ENCODE results near the gene GPC3.

The GPC3 gene

GRCh38 chrX:133846311-133846710, 139.1 kb downstream of the GPC3 start:
- Histone ChIP-seq H3K27me3 (ENCODE audit: insufficient read depth, poor library complexity, severe bottlenecking) (no peaks in the 10 kb centered on the region), H3K4me3 (ENCODE audit: severe bottlenecking) (no peak overlapping the region), H3K27ac (ENCODE audit: poor library complexity, severe bottlenecking) (no peak overlapping the region), H3K36me3 (ENCODE audit: low read depth) (no peaks in the 10 kb centered on the region), H3K9me3 (ENCODE audit: severe bottlenecking) (no peaks in the 10 kb centered on the region), H3K4me1 (ENCODE audit: insufficient read depth, poor library complexity, severe bottlenecking) (no peaks in the 10 kb centered on the region)
- DNase-seq (ENCODE audit: low spot score) (no peak), ATAC-seq (ENCODE audit: low read depth) (no peak)
- TF ChIP-seq, protein P1, sequence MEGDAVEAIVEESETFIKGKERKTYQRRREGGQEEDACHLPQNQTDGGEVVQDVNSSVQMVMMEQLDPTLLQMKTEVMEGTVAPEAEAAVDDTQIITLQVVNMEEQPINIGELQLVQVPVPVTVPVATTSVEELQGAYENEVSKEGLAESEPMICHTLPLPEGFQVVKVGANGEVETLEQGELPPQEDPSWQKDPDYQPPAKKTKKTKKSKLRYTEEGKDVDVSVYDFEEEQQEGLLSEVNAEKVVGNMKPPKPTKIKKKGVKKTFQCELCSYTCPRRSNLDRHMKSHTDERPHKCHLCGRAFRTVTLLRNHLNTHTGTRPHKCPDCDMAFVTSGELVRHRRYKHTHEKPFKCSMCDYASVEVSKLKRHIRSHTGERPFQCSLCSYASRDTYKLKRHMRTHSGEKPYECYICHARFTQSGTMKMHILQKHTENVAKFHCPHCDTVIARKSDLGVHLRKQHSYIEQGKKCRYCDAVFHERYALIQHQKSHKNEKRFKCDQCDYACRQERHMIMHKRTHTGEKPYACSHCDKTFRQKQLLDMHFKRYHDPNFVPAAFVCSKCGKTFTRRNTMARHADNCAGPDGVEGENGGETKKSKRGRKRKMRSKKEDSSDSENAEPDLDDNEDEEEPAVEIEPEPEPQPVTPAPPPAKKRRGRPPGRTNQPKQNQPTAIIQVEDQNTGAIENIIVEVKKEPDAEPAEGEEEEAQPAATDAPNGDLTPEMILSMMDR (IDR thresholded peaks at IDR 0.05; ENCODE audit: poor library complexity, severe bottlenecking): no peak

GRCh38 chrX:133840415-133840814, 145.0 kb downstream of the GPC3 start:
- ATAC-seq (ENCODE audit: low read depth) (no peak), DNase-seq (ENCODE audit: low spot score) (no peak)
- H3K4me1 ChIP-seq (ENCODE audit: insufficient read depth, poor library complexity, severe bottlenecking): no peaks in the 10 kb centered on the region
- H3K27ac ChIP-seq (ENCODE audit: poor library complexity, severe bottlenecking): no peak overlapping the region
- no peak overlapping the region for H3K4me3 ChIP-seq (ENCODE audit: severe bottlenecking)
- TF ChIP-seq, protein P1 (IDR thresholded peaks at IDR 0.05; ENCODE audit: poor library complexity, severe bottlenecking): no peak
- no peaks in the 10 kb centered on the region for H3K9me3 ChIP-seq (ENCODE audit: severe bottlenecking)
- H3K36me3 ChIP-seq (ENCODE audit: low read depth): no peaks in the 10 kb centered on the region
- H3K27me3 ChIP-seq (ENCODE audit: insufficient read depth, poor library complexity, severe bottlenecking): no peaks in the 10 kb centered on the region

- Histone ChIP-seq H3K4me3 (ENCODE audit: severe bottlenecking) (no peak overlapping the region), H3K4me1 (ENCODE audit: insufficient read depth, poor library complexity, severe bottlenecking) (no peaks in the 10 kb centered on the region), H3K27ac (ENCODE audit: poor library complexity, severe bottlenecking) (no peak overlapping the region), H3K36me3 (ENCODE audit: low read depth) (no peaks in the 10 kb centered on the region), H3K9me3 (ENCODE audit: severe bottlenecking) (no peaks in the 10 kb centered on the region), H3K27me3 (ENCODE audit: insufficient read depth, poor library complexity, severe bottlenecking) (no peaks in the 10 kb centered on the region)
- TF ChIP-seq, protein P1 (IDR thresholded peaks at IDR 0.05; ENCODE audit: poor library complexity, severe bottlenecking): peak; percentile 54
- DNase-seq (ENCODE audit: low spot score) (no peak), ATAC-seq (ENCODE audit: low read depth) (no peak)
Measured at GRCh38 chrX:133838761-133839676, 146.4 kb downstream of the GPC3 start.

DNA sequence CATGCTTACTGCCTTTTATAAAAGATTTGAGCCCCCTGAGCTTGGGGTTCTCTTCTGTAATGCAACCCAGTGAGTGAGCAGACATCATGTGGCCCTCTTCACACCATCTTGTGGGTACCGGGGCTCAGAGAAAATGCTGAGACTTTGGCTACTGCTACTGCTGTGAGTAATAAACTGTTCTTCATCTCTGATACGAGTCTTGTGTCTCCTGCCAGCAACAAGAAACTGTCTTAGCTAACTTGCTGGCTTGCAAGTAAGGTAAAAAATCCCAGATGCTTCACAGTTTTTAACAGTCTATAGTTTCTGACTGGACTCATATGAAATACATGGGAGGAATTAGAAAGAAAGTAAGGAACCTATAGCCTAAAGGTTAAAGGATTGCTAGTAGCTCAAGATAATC, 148.3 kb downstream of the GPC3 start:
- Histone ChIP-seq H3K27ac (ENCODE audit: poor library complexity, severe bottlenecking) (no peak overlapping the region), H3K4me1 (ENCODE audit: insufficient read depth, poor library complexity, severe bottlenecking) (no peaks in the 10 kb centered on the region), H3K36me3 (ENCODE audit: low read depth) (no peaks in the 10 kb centered on the region), H3K27me3 (ENCODE audit: insufficient read depth, poor library complexity, severe bottlenecking) (no peaks in the 10 kb centered on the region), H3K9me3 (ENCODE audit: severe bottlenecking) (no peaks in the 10 kb centered on the region), H3K4me3 (ENCODE audit: severe bottlenecking) (no peak overlapping the region)
- DNase-seq (ENCODE audit: low spot score) (no peak), ATAC-seq (ENCODE audit: low read depth) (no peak)
- TF ChIP-seq, protein P1 (IDR thresholded peaks at IDR 0.05; ENCODE audit: poor library complexity, severe bottlenecking): no peak

DNA sequence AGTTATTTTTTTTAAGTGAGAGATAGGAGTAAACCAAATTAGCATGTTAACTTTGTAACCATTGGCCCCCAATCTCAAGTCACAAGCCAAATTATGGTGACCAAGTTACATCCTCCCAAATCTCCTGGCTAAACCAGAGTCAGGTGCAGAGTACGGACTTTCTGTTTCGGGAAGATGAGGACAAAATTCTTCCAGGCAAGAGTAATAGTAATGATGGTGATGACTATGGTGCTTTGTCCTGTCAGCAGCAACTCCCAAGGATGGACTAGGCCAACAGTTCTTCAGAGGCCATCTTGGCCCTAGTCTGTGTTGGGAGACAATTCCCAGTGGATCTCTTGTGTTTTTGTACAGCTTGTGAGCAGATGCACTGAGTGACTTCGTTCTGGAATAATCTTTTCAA, 148.8 kb downstream of the GPC3 start:
- TF ChIP-seq, protein P1 (IDR thresholded peaks at IDR 0.05; ENCODE audit: poor library complexity, severe bottlenecking): no peak
- ATAC-seq (ENCODE audit: low read depth): no peak
- DNase-seq (ENCODE audit: low spot score): no peak
- no peak overlapping the region for H3K4me3 ChIP-seq (ENCODE audit: severe bottlenecking)
- H3K36me3 ChIP-seq (ENCODE audit: low read depth): no peaks in the 10 kb centered on the region
- no peak overlapping the region for H3K27ac ChIP-seq (ENCODE audit: poor library complexity, severe bottlenecking)
- no peaks in the 10 kb centered on the region for H3K9me3 ChIP-seq (ENCODE audit: severe bottlenecking)
- no peaks in the 10 kb centered on the region for H3K27me3 ChIP-seq (ENCODE audit: insufficient read depth, poor library complexity, severe bottlenecking)
- H3K4me1 ChIP-seq (ENCODE audit: insufficient read depth, poor library complexity, severe bottlenecking): no peaks in the 10 kb centered on the region
